Vagina (tissue), 2 donors: Measurements from ENCODE around the gene FAM3A.

Experiments used
- CTCF ChIP-seq, 3 experiments: fragments of 450-650 bp in 2 of 3; fragments of 200-600 bp in 1 of 3; sonication (generic) in 1 of 3; IDR thresholded peaks; one replicate each; pipeline ENCODE4 v1.5.1; 2017 to 2019; ENCODE audit warnings: antibody characterized with exemption in 3 of 3, mild to moderate bottlenecking in 2 of 3, moderate library complexity in 2 of 3
- POLR2A ChIP-seq, 2 donors: fragments of 450-650 bp; IDR thresholded peaks; one replicate each; pipeline ENCODE4 v1.6.1; 2017; ENCODE audit warnings: antibody characterized with exemption in 2 of 2, mild to moderate bottlenecking in 2 of 2, moderate library complexity in 2 of 2
- POLR2AphosphoS5 ChIP-seq, 2 donors: sonication (generic); formaldehyde crosslinking; IDR thresholded peaks; one replicate each; pipeline ENCODE4 v1.9.0; 2017; ENCODE audit warnings: antibody characterized with exemption in 2 of 2, mild to moderate bottlenecking in 2 of 2, low read depth in 1 of 2; ENCODE audit not compliant: insufficient read depth in 1 of 2

- TF ChIP-seq POLR2AphosphoS5 (IDR thresholded peaks at IDR 0.05; ENCODE audit: insufficient read depth in 1 of 2, low read depth in 1 of 2) (no peak), CTCF (IDR thresholded peaks at IDR 0.05) (no peak), POLR2A (IDR thresholded peaks at IDR 0.05) (no peak)
Observed at GRCh38 chrX:154459832-154460231, 56.2 kb downstream of the FAM3A start.
